HepG2 (cell line): ENCODE results near the gene FIZ1. TPM values are rescaled to one million over a fixed set of nuclear protein-coding genes. Genes with fewer than 3 reads are reported as not detected.
A peak's percentile ranks its signal among the peaks of the same experiment; 100 is the strongest.

Experiments used
- ARID2 ChIP-seq: sonication (generic); formaldehyde crosslinking; IDR thresholded peaks from 2 replicates; pipeline ENCODE4 v1.8.1; 2022; ENCODE audit warnings: mild to moderate bottlenecking, missing genetic modification reagents, borderline replicate concordance
- BRF2 ChIP-seq: sonication (generic); formaldehyde crosslinking; IDR thresholded peaks from 2 replicates; pipeline ENCODE4 v1.8.1; 2022; ENCODE audit warnings: mild to moderate bottlenecking, missing genetic modification reagents
- CENPX ChIP-seq: sonication (generic); formaldehyde crosslinking; IDR thresholded peaks from 2 replicates; pipeline ENCODE4 v1.9.0; 2021; ENCODE audit warnings: mild to moderate bottlenecking, missing genetic modification reagents, moderate library complexity
- KAT8 ChIP-seq: IDR thresholded peaks from 2 replicates; pipeline ENCODE4 v1.6.1; 2016; ENCODE audit warnings: missing genetic modification reagents, missing compliant biosample characterization
- KDM5A ChIP-seq: fragments of 200-600 bp; sonication (generic); IDR thresholded peaks from 2 replicates; pipeline ENCODE4 v1.7.0; 2018; ENCODE audit warnings: antibody characterized with exemption, mild to moderate bottlenecking, low read length, borderline replicate concordance
- KMT2A ChIP-seq: sonication (generic); formaldehyde crosslinking; IDR thresholded peaks from 2 replicates; pipeline ENCODE4 v1.4.0; 2020; ENCODE audit warnings: missing genetic modification reagents
- MED1 ChIP-seq: sonication (generic); formaldehyde crosslinking; IDR thresholded peaks from 2 replicates; pipeline ENCODE4 v1.4.0; 2020; ENCODE audit warnings: missing genetic modification reagents
- NR2F6 ChIP-seq, 2 experiments: IDR thresholded peaks; 2 replicates each; pipeline ENCODE4 v1.6.1; 2016; ENCODE audit warnings: antibody characterized with exemption in 1 of 2, mild to moderate bottlenecking in 1 of 2
- PHF20 ChIP-seq: sonication (generic); formaldehyde crosslinking; IDR thresholded peaks from 2 replicates; pipeline ENCODE4 v1.5.0; 2020; ENCODE audit warnings: mild to moderate bottlenecking, missing genetic modification reagents
- PLRG1 ChIP-seq: fragments of 450-650 bp; conservative IDR thresholded peaks from 2 replicates; pipeline ENCODE4 v1.6.1; 2016
- RBM22 ChIP-seq: fragments of 200-400 bp; formaldehyde crosslinking; optimal IDR thresholded peaks from 2 replicates; pipeline ENCODE3; 2017; ENCODE audit warnings: mild to moderate bottlenecking, low read length, moderate library complexity
- TAF1 ChIP-seq: sonication (generic); formaldehyde crosslinking; IDR thresholded peaks from 2 replicates; pipeline ENCODE4 v1.4.0; 2020; ENCODE audit warnings: missing genetic modification reagents
- THAP8 ChIP-seq: sonication (generic); formaldehyde crosslinking; IDR thresholded peaks from 2 replicates; pipeline ENCODE4 v1.5.1; 2020; ENCODE audit warnings: missing genetic modification reagents, mild to moderate bottlenecking, borderline replicate concordance
- ZBTB4 ChIP-seq: sonication (generic); formaldehyde crosslinking; IDR thresholded peaks from 2 replicates; pipeline ENCODE4 v1.4.0; 2020; ENCODE audit warnings: missing genetic modification reagents, mild to moderate bottlenecking, borderline replicate concordance
- ZFX ChIP-seq: sonication (generic); formaldehyde crosslinking; IDR thresholded peaks from 2 replicates; pipeline ENCODE4 v1.4.0; 2020; ENCODE audit warnings: mild to moderate bottlenecking, low read depth, missing genetic modification reagents, moderate library complexity
- ZMAT5 ChIP-seq: sonication (generic); formaldehyde crosslinking; IDR thresholded peaks from 2 replicates; pipeline ENCODE4 v1.5.0; 2020; ENCODE audit warnings: mild to moderate bottlenecking, low read depth, missing genetic modification reagents, borderline replicate concordance
- ZNF205 ChIP-seq: IDR thresholded peaks from 2 replicates; pipeline ENCODE4 v1.6.1; 2018; ENCODE audit warnings: missing biosample characterization, missing genetic modification reagents
- ZNF503 ChIP-seq: sonication (generic); formaldehyde crosslinking; IDR thresholded peaks from 2 replicates; pipeline ENCODE4 v1.4.0; 2020; ENCODE audit warnings: missing genetic modification reagents
- ZNF564 ChIP-seq: sonication (generic); formaldehyde crosslinking; IDR thresholded peaks from 2 replicates; pipeline ENCODE4 v1.8.1; 2023; ENCODE audit warnings: mild to moderate bottlenecking, missing genetic modification reagents
- ZNF567 ChIP-seq: sonication (generic); formaldehyde crosslinking; IDR thresholded peaks from 2 replicates; pipeline ENCODE4 v1.8.1; 2023; ENCODE audit warnings: mild to moderate bottlenecking, missing genetic modification reagents, borderline replicate concordance
- ZNF713 ChIP-seq: sonication (generic); formaldehyde crosslinking; IDR thresholded peaks from 2 replicates; pipeline ENCODE4 v1.4.0; 2020; ENCODE audit warnings: mild to moderate bottlenecking, missing genetic modification reagents
- polyA plus RNA-seq, 8 experiments: library from polyadenylated mRNA; depleted of rRNA in 3 of 8; stranded (reverse) in 7 of 8; unstranded in 1 of 8; fragments of >200 nt; fragmentation: Illumina TruSeq in 4 of 8; extraction: Trizol in 4 of 8; gene quantifications; 2 replicates each; pipeline versions ENCODE4 v1.2.1 to v1.2.3, GENCODE V29; 2011 to 2016; ENCODE audit warnings: low read depth in 4 of 8, missing spikeins in 1 of 8, mixed read lengths in 1 of 8; ENCODE audit not compliant: insufficient read depth in 1 of 8
- total RNA-seq, 5 experiments: library from RNA; depleted of rRNA; stranded (reverse); fragments of >200 nt; fragmentation: Illumina TruSeq; extraction: Trizol; gene quantifications; 2 replicates each; pipeline ENCODE4 v1.2.3, GENCODE V29; 2016; ENCODE audit warnings: low read depth in 1 of 5

The FIZ1 gene
- total and polyA plus RNA-seq, 2 of the 13 experiments (the other 11 are each of a cell fraction or from before 2014, with no cell fraction given): 3.6 to 5.9 TPM

GRCh38 chr19:55643003-55643886, 43.9 kb upstream of the FIZ1 start, which contains the start of gene ZNF581 (continued):
- TF ChIP-seq KDM5A (peak; percentile 99), KMT2A (CRISPR knock-in tag) (0 out of 2 replicates have a peak, but pooled peaks have one; percentile 61), ZMAT5 (CRISPR knock-in tag) (0 out of 2 replicates have a peak, but pooled peaks have one; percentile 38), RBM22 (peak; percentile 96), ARID2 (CRISPR knock-in tag) (0 out of 2 replicates have a peak, but pooled peaks have one; percentile 28), PHF20 (peak; percentile 82), ZNF713 (CRISPR knock-in tag) (0 out of 2 replicates have a peak, but pooled peaks have one; percentile 32), ZNF205 (CRISPR knock-in tag) (peak; percentile 70; the same call in 1 of the 2 replicates), ZFX (CRISPR knock-in tag) (peak; percentile 65), THAP8 (CRISPR knock-in tag) (peak; percentile 20; the same call in 1 of the 2 replicates), KAT8 (peak; percentile 90), TAF1 (CRISPR knock-in tag) (peak; percentile 80), CENPX (CRISPR knock-in tag) (no peak), BRF2 (CRISPR knock-in tag) (0 out of 2 replicates have a peak, but pooled peaks have one; percentile 52), ZBTB4 (0 out of 2 replicates have a peak, but pooled peaks have one; percentile 44), ZNF564 (CRISPR knock-in tag) (no peak), PLRG1 (no peak), MED1 (peak; percentile 64), ZNF567 (CRISPR knock-in tag) (no peak), ZNF503 (CRISPR knock-in tag) (no peak; the same call in 1 of the 2 replicates), NR2F6 (IDR thresholded peaks at IDR 0.05) (no peak), NR2F6 (CRISPR knock-in tag; IDR thresholded peaks at IDR 0.05) (peak; percentile 43; the same call in 1 of the 2 replicates)
